Measurements from ENCODE around the gene CCDC142.

- no peak for TF ChIP-seq CTCF (IDR thresholded peaks at IDR 0.05)
- no peak for TF ChIP-seq POLR2A (IDR thresholded peaks at IDR 0.05)
Measured at GRCh38 chr2:74502147-74502719, 19.4 kb upstream of the CCDC142 start.
